ENCODE data around the gene DIPK1C. TPM values are rescaled to one million over a fixed set of nuclear protein-coding genes. Genes with fewer than 3 reads are reported as not detected.

The DIPK1C gene
- total RNA-seq, 4 donors from 2014 or later = 0.16 to 0.27 TPM; not detected in 2

GRCh38 chr18:74389991-74390390 is 67.1 kb downstream of the DIPK1C start:
- no peaks in the 10 kb centered on the region for H3K36me3 ChIP-seq
- TF ChIP-seq CTCF (IDR thresholded peaks at IDR 0.05) (no peak), EP300 (IDR thresholded peaks at IDR 0.05; ENCODE audit: low read depth) (no peak), POLR2A (IDR thresholded peaks at IDR 0.05) (no peak), POLR2AphosphoS5 (IDR thresholded peaks at IDR 0.05) (no peak)
- no peaks in the 10 kb centered on the region for H3K4me1 ChIP-seq
- WGBS, 2 donors (ENCODE audit: low coverage in 1 of 2) = 93 to 100% methylated on average over 2 to 20 of the region's 20 CpGs
- H3K4me3 ChIP-seq = no peak overlapping the region
- DNase-seq = no peak
- H3K27me3 ChIP-seq = no peaks in the 10 kb centered on the region
- intact Hi-C loops (cut with DNase I; ENCODE audit: low total_unique reads) (no loop called here), in situ Hi-C loops (cut with MboI; ENCODE audit: low pct_ligation_motif_present in 1 of 4, low pct_unique_long_range_greater_than_20kb in 1 of 4, low sequenced_read_pairs in 3 of 4) (no loop called here)
- no peaks in the 10 kb centered on the region for H3K9me3 ChIP-seq
- H3K27ac ChIP-seq = no peak overlapping the region

GRCh38 chr18:74389171-74389927 is 67.8 kb downstream of the DIPK1C start:
- no peak overlapping the region for H3K27ac ChIP-seq
- intact Hi-C loops (cut with DNase I; ENCODE audit: low total_unique reads) (no loop called here), in situ Hi-C loops (cut with MboI; ENCODE audit: low pct_ligation_motif_present in 1 of 4, low pct_unique_long_range_greater_than_20kb in 1 of 4, low sequenced_read_pairs in 3 of 4) (no loop called here)
- no peaks in the 10 kb centered on the region for H3K27me3 ChIP-seq
- no peaks in the 10 kb centered on the region for H3K9me3 ChIP-seq
- DNase-seq = no peak
- TF ChIP-seq CTCF (IDR thresholded peaks at IDR 0.05) = no peak
- no peak for TF ChIP-seq POLR2AphosphoS5 (IDR thresholded peaks at IDR 0.05)
- no peak for TF ChIP-seq POLR2A (IDR thresholded peaks at IDR 0.05)
- no peak for TF ChIP-seq EP300 (IDR thresholded peaks at IDR 0.05; ENCODE audit: low read depth)
- no peaks in the 10 kb centered on the region for H3K36me3 ChIP-seq
- WGBS, 2 donors (ENCODE audit: low coverage in 1 of 2) = 59 to 66% methylated on average over 5 to 6 of the region's 6 CpGs
- H3K4me3 ChIP-seq = no peak overlapping the region
- H3K4me1 ChIP-seq = no peaks in the 10 kb centered on the region

GRCh38 chr18:74388227-74388626 is 68.9 kb downstream of the DIPK1C start:
- DNase-seq = no peak
- H3K9me3 ChIP-seq = no peaks in the 10 kb centered on the region
- no peaks in the 10 kb centered on the region for H3K4me1 ChIP-seq
- no peaks in the 10 kb centered on the region for H3K36me3 ChIP-seq
- intact Hi-C loops (cut with DNase I; ENCODE audit: low total_unique reads) (no loop called here), in situ Hi-C loops (cut with MboI; ENCODE audit: low pct_ligation_motif_present in 1 of 4, low pct_unique_long_range_greater_than_20kb in 1 of 4, low sequenced_read_pairs in 3 of 4) (no loop called here)
- no peaks in the 10 kb centered on the region for H3K27me3 ChIP-seq
- H3K4me3 ChIP-seq = no peak overlapping the region
- TF ChIP-seq CTCF (IDR thresholded peaks at IDR 0.05) (no peak), POLR2AphosphoS5 (IDR thresholded peaks at IDR 0.05) (no peak), EP300 (IDR thresholded peaks at IDR 0.05; ENCODE audit: low read depth) (no peak), POLR2A (IDR thresholded peaks at IDR 0.05) (no peak)
- no peak overlapping the region for H3K27ac ChIP-seq
- WGBS, 2 donors (ENCODE audit: low coverage in 1 of 2) = 36 to 60% methylated on average over 1 of the region's 1 CpG

- intact Hi-C loops (cut with DNase I; ENCODE audit: low total_unique reads) (no loop called here), in situ Hi-C loops (cut with MboI; ENCODE audit: low pct_ligation_motif_present in 1 of 4, low pct_unique_long_range_greater_than_20kb in 1 of 4, low sequenced_read_pairs in 3 of 4) (no loop called here)
- H3K27ac ChIP-seq = no peak overlapping the region
- no peaks in the 10 kb centered on the region for H3K27me3 ChIP-seq
- H3K9me3 ChIP-seq = no peaks in the 10 kb centered on the region
- DNase-seq = no peak
- H3K4me3 ChIP-seq = no peak overlapping the region
- TF ChIP-seq CTCF (IDR thresholded peaks at IDR 0.05) (no peak), POLR2AphosphoS5 (IDR thresholded peaks at IDR 0.05) (no peak), POLR2A (IDR thresholded peaks at IDR 0.05) (no peak), EP300 (IDR thresholded peaks at IDR 0.05; ENCODE audit: low read depth) (no peak)
- H3K36me3 ChIP-seq = no peaks in the 10 kb centered on the region
- no peaks in the 10 kb centered on the region for H3K4me1 ChIP-seq
- 49 to 73% methylated on average over 5 to 6 of the region's 6 CpGs for WGBS, 2 donors (ENCODE audit: low coverage in 1 of 2)
Observed at GRCh38 chr18:74387383-74387782, 69.7 kb downstream of the DIPK1C start.

Other genes starting within 250 kb of the DIPK1C start
- 100 to 1,000 TPM in 3 of 4 donors, 10 to 100 TPM in 1; 34.0 to 236 (median 173) TPM for gene CYB5A, start 165.3 kb downstream of the DIPK1C start, total RNA-seq
- gene C18orf63, start 141.5 kb downstream of the DIPK1C start, total RNA-seq = not detected
- 100 to 1,000 TPM; 143 to 284 (median 155) TPM for gene CNDP2, start 39.1 kb upstream of the DIPK1C start, total RNA-seq
- not detected for gene CNDP1, start 77.2 kb upstream of the DIPK1C start, total RNA-seq
- 10 to 100 TPM; 13.5 to 24.1 (median 20.1) TPM for gene ZNF407, start 140.6 kb upstream of the DIPK1C start, total RNA-seq

All from transverse colon (tissue), 4 donors.